SU-DHL-6 (cell line): Measurements from ENCODE around the gene CACNA1C.
A peak's percentile ranks its signal among the peaks of the same experiment; 100 is the strongest.

Source experiments
- H2AFZ ChIP-seq: fragments of 200-600 bp; sonication (generic); 2 replicates; pipeline ENCODE4 v1.6.1; 2014; ENCODE audit warnings: low read depth, mild to moderate bottlenecking, moderate library complexity, mixed read lengths, antibody characterized with exemption, low read length; ENCODE audit not compliant: severe bottlenecking
- H3F3A ChIP-seq: fragments of 200-600 bp; shearing (Covaris generic); 2 replicates; pipeline ENCODE4 v1.6.0; 2016; ENCODE audit warnings: antibody characterized with exemption, mild to moderate bottlenecking; ENCODE audit not compliant: insufficient read depth
- H3K27ac ChIP-seq: fragments of 200-600 bp; sonication (generic); 2 replicates; pipeline ENCODE4 v1.5.1; 2016; ENCODE audit warnings: low read depth, mild to moderate bottlenecking, low read length, moderate library complexity, mixed read lengths
- H3K27me3 ChIP-seq: fragments of 200-600 bp; sonication (generic), shearing (Covaris generic); 2 replicates; pipeline ENCODE4 v1.6.0; 2014; ENCODE audit warnings: mild to moderate bottlenecking, low read length
- H3K36me3 ChIP-seq: fragments of 200-600 bp; sonication (generic); 2 replicates; pipeline ENCODE4 v1.6.1; 2014; ENCODE audit warnings: mild to moderate bottlenecking, low read length, mixed read lengths
- H3K4me2 ChIP-seq: fragments of 300-600, 200-600 bp; shearing (Covaris generic), sonication (generic); 2 replicates; pipeline ENCODE4 v1.6.0; 2014; ENCODE audit warnings: low read length, low read depth, mild to moderate bottlenecking; ENCODE audit not compliant: poor library complexity, severe bottlenecking
- H3K4me3 ChIP-seq: fragments of 200-600 bp; sonication (generic); 2 replicates; pipeline ENCODE4 v1.5.1; 2014; ENCODE audit warnings: antibody characterized with exemption, low read length, mild to moderate bottlenecking, mixed read lengths; ENCODE audit not compliant: insufficient read depth, poor library complexity, severe bottlenecking
- H3K79me2 ChIP-seq: fragments of 200-600 bp; sonication (generic); 2 replicates; pipeline ENCODE4 v1.6.1; 2014; ENCODE audit warnings: mild to moderate bottlenecking, low read length, moderate library complexity; ENCODE audit not compliant: insufficient read depth
- H3K9ac ChIP-seq: fragments of 200-600 bp; sonication (generic); 2 replicates; pipeline ENCODE4 v1.7.0; 2014; ENCODE audit warnings: mild to moderate bottlenecking, low read length
- H3K9me2 ChIP-seq: fragments of 200-600 bp; sonication (generic); replicated peaks from 2 replicates; pipeline ENCODE4 v1.6.1; 2014; ENCODE audit warnings: low read length; ENCODE audit not compliant: insufficient read depth
- H3K9me3 ChIP-seq: fragments of 200-600 bp; sonication (generic); 2 replicates; pipeline ENCODE4 v1.6.1; 2014; ENCODE audit warnings: low read length, mixed read lengths; ENCODE audit not compliant: insufficient read depth
- H4K20me1 ChIP-seq: fragments of 200-600 bp; sonication (generic); 2 replicates; pipeline ENCODE4 v1.6.1; 2014; ENCODE audit warnings: low read depth, mild to moderate bottlenecking, antibody characterized with exemption, low read length, moderate library complexity, mixed read lengths
- EZH2phosphoT487 ChIP-seq: fragments of 200-600 bp; sonication (generic), shearing (Covaris generic); conservative IDR thresholded peaks from 2 replicates; pipeline ENCODE4 v1.6.1; 2018; ENCODE audit warnings: mild to moderate bottlenecking, antibody characterized with exemption, low read length, moderate library complexity, mixed read lengths
- TF ChIP-seq, protein P1 (sequence below): fragments of 200-600 bp; sonication (generic); IDR thresholded peaks from one replicate; pipeline ENCODE4 v1.5.1; 2017; ENCODE audit warnings: antibody characterized with exemption, mild to moderate bottlenecking, low read length, moderate library complexity; ENCODE audit not compliant: insufficient read depth, poor library complexity, severe bottlenecking

Gene CACNA1C

DNA sequence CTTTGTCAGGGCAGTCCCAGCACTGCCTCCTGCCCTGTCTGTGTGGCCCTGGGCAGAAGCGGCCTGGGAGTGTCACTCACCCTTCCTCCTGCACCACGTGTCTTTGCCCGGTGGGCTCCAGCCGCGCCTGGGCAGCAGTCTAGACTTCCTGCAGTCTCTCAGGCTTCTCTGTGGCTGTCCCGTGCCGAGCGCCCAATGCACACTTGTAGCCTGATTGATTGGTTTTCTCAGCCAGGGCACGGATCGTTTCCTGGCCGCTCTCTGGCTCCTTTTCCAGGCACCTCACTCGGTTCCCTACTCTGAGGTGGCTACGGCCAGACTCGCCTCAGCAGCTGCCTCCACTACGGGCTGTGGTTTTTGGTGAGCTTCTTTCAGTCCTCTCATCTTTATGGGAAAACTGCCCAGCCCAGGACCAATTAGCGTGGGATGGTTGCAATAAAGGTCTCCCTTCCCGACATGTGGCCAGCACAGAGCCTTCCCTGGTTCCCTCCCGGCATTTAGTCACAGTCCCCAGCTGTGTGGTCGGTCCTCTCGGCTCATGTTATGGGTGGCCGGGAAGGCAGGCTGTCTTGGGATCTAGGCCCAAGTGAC lies 133.1 kb downstream of the CACNA1C start:
- Histone ChIP-seq H3F3A (no peaks in the 10 kb centered on the region), H3K36me3 (no peaks in the 10 kb centered on the region), H2AFZ (no peak overlapping the region), H3K27ac (no peak overlapping the region), H3K9me2 (no peaks in the 10 kb centered on the region), H3K27me3 (no peaks in the 10 kb centered on the region), H3K9ac (no peak overlapping the region), H4K20me1 (no peaks in the 10 kb centered on the region), H3K4me3 (no peak overlapping the region), H3K4me2 (no peak overlapping the region), H3K79me2 (peaks cover 8% of the 10 kb centered on the region; the same call in 1 of the 2 replicates), H3K9me3 (no peaks in the 10 kb centered on the region)
- TF ChIP-seq EZH2phosphoT487 = no peak
- TF ChIP-seq, protein P1, sequence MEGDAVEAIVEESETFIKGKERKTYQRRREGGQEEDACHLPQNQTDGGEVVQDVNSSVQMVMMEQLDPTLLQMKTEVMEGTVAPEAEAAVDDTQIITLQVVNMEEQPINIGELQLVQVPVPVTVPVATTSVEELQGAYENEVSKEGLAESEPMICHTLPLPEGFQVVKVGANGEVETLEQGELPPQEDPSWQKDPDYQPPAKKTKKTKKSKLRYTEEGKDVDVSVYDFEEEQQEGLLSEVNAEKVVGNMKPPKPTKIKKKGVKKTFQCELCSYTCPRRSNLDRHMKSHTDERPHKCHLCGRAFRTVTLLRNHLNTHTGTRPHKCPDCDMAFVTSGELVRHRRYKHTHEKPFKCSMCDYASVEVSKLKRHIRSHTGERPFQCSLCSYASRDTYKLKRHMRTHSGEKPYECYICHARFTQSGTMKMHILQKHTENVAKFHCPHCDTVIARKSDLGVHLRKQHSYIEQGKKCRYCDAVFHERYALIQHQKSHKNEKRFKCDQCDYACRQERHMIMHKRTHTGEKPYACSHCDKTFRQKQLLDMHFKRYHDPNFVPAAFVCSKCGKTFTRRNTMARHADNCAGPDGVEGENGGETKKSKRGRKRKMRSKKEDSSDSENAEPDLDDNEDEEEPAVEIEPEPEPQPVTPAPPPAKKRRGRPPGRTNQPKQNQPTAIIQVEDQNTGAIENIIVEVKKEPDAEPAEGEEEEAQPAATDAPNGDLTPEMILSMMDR = no peak

DNA sequence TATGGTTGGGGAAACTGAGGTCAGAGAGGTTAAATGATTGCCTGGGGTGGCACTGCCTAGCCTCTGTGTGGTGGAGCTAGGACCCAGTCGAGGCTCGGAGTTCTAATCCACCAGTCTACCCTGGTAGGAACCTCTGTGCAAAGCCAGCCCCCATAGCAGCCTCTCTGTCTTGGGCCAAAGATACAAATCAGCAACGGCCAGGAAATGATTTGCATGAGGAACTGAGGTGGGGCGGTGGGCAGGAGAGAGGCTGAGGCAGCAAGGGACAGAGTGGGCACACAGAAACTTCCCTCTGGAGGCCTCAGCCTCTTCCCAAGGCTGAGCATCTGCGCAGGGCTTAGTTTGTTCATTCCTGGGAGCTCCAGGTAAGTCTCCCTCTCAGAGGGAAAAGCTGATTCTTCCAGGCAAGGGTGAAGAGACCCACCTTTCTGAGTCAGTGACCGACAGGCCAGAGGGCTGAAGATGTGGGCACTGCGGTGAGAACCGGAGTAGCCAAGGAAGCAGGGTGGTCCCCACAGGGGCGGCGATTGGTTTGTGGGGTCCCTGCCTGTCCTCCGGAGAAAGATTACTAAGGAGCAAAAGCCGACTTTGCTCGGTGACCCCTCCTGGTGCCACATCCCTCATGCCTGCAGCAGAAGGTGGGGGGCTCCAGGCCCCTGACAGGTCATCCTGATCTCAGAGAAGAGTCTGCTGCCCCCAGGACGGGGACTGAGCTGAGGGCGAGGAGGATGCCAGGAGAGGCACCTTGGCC lies 134.6 kb downstream of the CACNA1C start:
- Histone ChIP-seq H3K9me3 (no peaks in the 10 kb centered on the region), H3F3A (no peaks in the 10 kb centered on the region), H2AFZ (peak overlapping the region; percentile 40), H3K36me3 (no peaks in the 10 kb centered on the region), H4K20me1 (no peaks in the 10 kb centered on the region), H3K4me3 (peak overlapping the region; percentile 45), H3K9ac (peak overlapping the region; percentile 63), H3K27me3 (no peaks in the 10 kb centered on the region), H3K27ac (peak overlapping the region; percentile 54), H3K79me2 (peaks cover 8% of the 10 kb centered on the region; the same call in 1 of the 2 replicates), H3K4me2 (peak overlapping the region; percentile 58), H3K9me2 (no peaks in the 10 kb centered on the region)
- TF ChIP-seq EZH2phosphoT487 = no peak
- TF ChIP-seq, protein P1 = no peak

DNA sequence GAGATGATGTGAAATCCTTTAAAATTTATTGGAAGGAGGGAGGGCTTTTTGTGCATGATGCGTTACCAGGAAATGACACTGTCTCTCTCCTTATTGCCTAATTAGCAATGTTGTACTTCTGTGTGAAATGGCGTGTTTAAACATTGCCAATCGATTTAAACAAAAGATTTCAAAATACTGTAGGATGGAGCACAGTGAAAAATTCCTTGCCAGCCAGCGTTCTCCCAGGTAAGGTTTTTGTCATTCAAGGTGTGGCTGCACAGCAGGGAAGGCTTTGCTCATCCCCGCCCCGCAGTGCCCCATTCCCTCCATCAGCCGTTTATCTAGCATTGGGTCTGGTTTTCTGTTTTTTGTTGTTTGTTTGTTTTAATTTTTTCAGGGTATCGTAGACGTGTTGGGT lies 137.3 kb downstream of the CACNA1C start:
- no peaks in the 10 kb centered on the region for H4K20me1 ChIP-seq
- H3K79me2 ChIP-seq = peaks cover 8% of the 10 kb centered on the region; the same call in 1 of the 2 replicates
- H3K36me3 ChIP-seq = no peaks in the 10 kb centered on the region
- H3K4me3 ChIP-seq = no peak overlapping the region
- no peaks in the 10 kb centered on the region for H3K27me3 ChIP-seq
- no peaks in the 10 kb centered on the region for H3K9me3 ChIP-seq
- no peak overlapping the region for H3K9ac ChIP-seq
- H3K9me2 ChIP-seq = no peaks in the 10 kb centered on the region
- no peak for TF ChIP-seq EZH2phosphoT487
- TF ChIP-seq, protein P1 = no peak
- no peak overlapping the region for H3K27ac ChIP-seq
- no peaks in the 10 kb centered on the region for H3F3A ChIP-seq
- no peak overlapping the region for H2AFZ ChIP-seq
- H3K4me2 ChIP-seq = no peak overlapping the region
